Neutrophil (primary cell): ENCODE measurements around the gene CACNA2D1.

Source experiments
- H3K27ac ChIP-seq: fragments of 200-600 bp; sonication (generic); 2 replicates; pipeline ENCODE4 v1.5.1; 2016; ENCODE audit warnings: mild to moderate bottlenecking, moderate library complexity
- H3K27me3 ChIP-seq: fragments of 200-600 bp; sonication (generic); 2 replicates; pipeline ENCODE4 v1.6.0; 2016; ENCODE audit warnings: mild to moderate bottlenecking
- H3K36me3 ChIP-seq: fragments of 200-600 bp; sonication (generic); 2 replicates; pipeline ENCODE4 v1.5.1; 2017
- H3K4me1 ChIP-seq, 2 experiments: fragments of 200-600 bp in 1 of 2; sonication (generic) in 1 of 2; 1 replicate in 1 of 2; 2 replicates in 1 of 2; pipeline versions ENCODE4 v1.5.1 to v1.6.1; 2013 to 2016; ENCODE audit warnings: low read depth in 1 of 2, low read length in 1 of 2, mild to moderate bottlenecking in 1 of 2, moderate library complexity in 1 of 2; ENCODE audit not compliant: control insufficient read depth in 1 of 2, insufficient read depth in 1 of 2
- H3K4me3 ChIP-seq, 2 experiments: fragments of 200-600 bp in 1 of 2; sonication (generic) in 1 of 2; 1 replicate in 1 of 2; 2 replicates in 1 of 2; pipeline ENCODE4 v1.5.1; 2013 to 2016; ENCODE audit warnings: low read depth in 1 of 2, low read length in 1 of 2, mild to moderate bottlenecking in 1 of 2, moderate library complexity in 1 of 2
- H3K9me3 ChIP-seq: fragments of 200-600 bp; sonication (generic); 2 replicates; pipeline ENCODE4 v1.5.1; 2016
- CTCF ChIP-seq: fragments of 200-600 bp; sonication (generic); IDR thresholded peaks from 2 replicates; pipeline ENCODE4 v1.5.1; 2016; ENCODE audit warnings: antibody characterized with exemption

The CACNA2D1 gene

GRCh38 chr7:82325416-82325815 lies 118.2 kb downstream of the CACNA2D1 start:
- Histone ChIP-seq H3K4me3 (no peak overlapping the region), H3K27me3 (no peaks in the 10 kb centered on the region), H3K36me3 (no peaks in the 10 kb centered on the region), H3K4me1 (no peaks in the 10 kb centered on the region), H3K27ac (no peak overlapping the region), H3K9me3 (no peaks in the 10 kb centered on the region)
- TF ChIP-seq CTCF, result no peak

GRCh38 chr7:82323806-82324205 lies 119.8 kb downstream of the CACNA2D1 start:
- H3K27me3 ChIP-seq, result no peaks in the 10 kb centered on the region
- H3K9me3 ChIP-seq, result no peaks in the 10 kb centered on the region
- H3K4me3 ChIP-seq, result no peak overlapping the region
- no peaks in the 10 kb centered on the region for H3K4me1 ChIP-seq
- H3K27ac ChIP-seq, result no peak overlapping the region
- no peak for TF ChIP-seq CTCF
- H3K36me3 ChIP-seq, result no peaks in the 10 kb centered on the region

DNA sequence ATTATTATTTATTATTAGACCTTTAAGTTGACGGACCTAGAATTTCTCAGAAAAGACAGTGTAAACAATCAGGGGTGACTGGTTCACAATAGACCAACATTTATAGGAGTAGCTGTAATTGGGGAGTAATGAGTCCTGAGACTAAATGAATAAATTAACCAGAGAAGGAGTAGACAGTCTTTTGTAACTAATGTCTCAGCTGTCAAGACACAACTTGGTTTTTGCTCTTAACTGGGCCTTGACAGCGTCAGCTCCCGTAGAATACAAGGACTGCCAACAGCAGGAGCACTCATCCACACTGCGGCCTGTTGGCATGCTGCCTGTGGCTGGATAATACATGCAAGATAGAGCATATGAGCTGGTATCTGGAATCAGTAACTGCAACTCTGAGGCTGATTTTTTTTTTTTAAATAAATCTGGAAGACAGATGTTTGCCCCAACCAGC lies 123.9 kb downstream of the CACNA2D1 start:
- Histone ChIP-seq H3K4me3 (no peak overlapping the region), H3K4me1 (no peaks in the 10 kb centered on the region), H3K9me3 (no peaks in the 10 kb centered on the region), H3K27me3 (no peaks in the 10 kb centered on the region), H3K36me3 (no peaks in the 10 kb centered on the region), H3K27ac (no peak overlapping the region)
- no peak for TF ChIP-seq CTCF

DNA sequence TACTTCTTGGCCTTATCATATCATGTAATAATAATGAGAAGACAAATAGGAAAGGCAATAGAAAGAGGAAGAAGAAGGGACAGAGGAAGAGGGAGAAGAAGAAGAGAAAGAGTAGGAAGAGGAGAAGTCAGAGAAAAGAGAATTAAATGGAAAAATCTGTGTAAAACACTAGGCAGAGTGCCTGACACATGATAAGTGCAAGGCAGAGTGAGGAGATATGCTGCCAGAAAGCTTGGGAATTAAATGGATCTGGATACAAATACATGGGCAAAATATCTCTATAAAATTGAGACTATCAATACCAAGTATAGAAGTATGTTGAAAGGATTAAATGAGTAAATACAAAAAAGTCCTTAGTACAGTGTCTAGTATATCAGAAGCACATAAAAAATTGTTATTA lies 124.8 kb downstream of the CACNA2D1 start:
- Histone ChIP-seq H3K27ac (no peak overlapping the region), H3K4me3 (no peak overlapping the region)

DNA sequence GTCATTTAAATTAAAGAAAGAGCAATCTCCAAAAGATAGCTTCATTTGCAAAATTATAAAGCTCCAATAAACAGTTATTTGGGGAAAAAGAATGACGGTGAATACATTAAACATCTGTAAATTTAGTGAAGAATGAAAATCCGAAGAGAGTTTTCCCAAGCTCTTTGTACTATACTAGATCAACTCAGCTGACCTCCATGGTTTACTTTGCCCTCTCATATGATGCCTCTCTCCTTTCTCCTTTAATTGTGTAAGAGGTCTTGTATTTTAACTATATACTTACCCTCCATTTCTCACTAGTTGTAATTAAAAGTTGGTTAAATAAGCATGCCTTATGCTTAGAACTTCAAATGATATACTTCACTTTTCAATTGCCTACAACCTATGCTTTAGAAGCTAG lies 125.8 kb downstream of the CACNA2D1 start:
- H3K36me3 ChIP-seq, result no peaks in the 10 kb centered on the region
- H3K4me1 ChIP-seq, result no peaks in the 10 kb centered on the region
- no peak for TF ChIP-seq CTCF
- no peak overlapping the region for H3K27ac ChIP-seq
- H3K9me3 ChIP-seq, result no peaks in the 10 kb centered on the region
- no peaks in the 10 kb centered on the region for H3K27me3 ChIP-seq
- H3K4me3 ChIP-seq, result no peak overlapping the region

More for the DNA sequence above, 124.8 kb downstream of the CACNA2D1 start:
- TF ChIP-seq CTCF, result no peak
- Histone ChIP-seq H3K9me3 (no peaks in the 10 kb centered on the region), H3K36me3 (no peaks in the 10 kb centered on the region), H3K4me1 (no peaks in the 10 kb centered on the region), H3K27me3 (no peaks in the 10 kb centered on the region)

DNA sequence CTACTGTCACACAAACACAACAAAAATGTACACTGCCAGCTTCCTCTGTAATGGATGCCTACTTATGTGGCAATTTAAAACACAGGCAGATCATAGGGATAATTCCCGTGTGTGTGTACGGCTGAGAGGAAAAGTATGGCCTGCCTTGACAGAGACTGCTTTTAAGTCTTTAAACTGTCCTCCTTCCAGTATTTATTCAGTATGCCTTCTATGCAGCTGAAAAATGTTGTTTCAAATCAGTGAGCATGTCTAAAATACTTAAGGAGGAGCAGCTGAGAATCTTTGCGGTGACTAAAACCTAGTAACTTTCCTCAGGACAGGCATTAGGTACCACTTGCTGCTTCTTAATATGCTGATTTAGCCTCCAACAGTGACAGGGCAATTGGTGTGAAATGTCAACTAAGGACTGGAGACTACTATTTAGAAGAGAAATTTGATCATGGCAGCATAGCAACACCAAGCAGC lies 126.3 kb downstream of the CACNA2D1 start:
- no peak for TF ChIP-seq CTCF
- Histone ChIP-seq H3K27me3 (no peaks in the 10 kb centered on the region), H3K9me3 (no peaks in the 10 kb centered on the region)

More for the DNA sequence above, 126.3 kb downstream of the CACNA2D1 start:
- H3K4me1 ChIP-seq, result no peaks in the 10 kb centered on the region
- no peak overlapping the region for H3K4me3 ChIP-seq
- H3K27ac ChIP-seq, result no peak overlapping the region
- H3K36me3 ChIP-seq, result no peaks in the 10 kb centered on the region
